ENCODE results near the gene SLAMF6.

SLAMF6 gene

DNA sequence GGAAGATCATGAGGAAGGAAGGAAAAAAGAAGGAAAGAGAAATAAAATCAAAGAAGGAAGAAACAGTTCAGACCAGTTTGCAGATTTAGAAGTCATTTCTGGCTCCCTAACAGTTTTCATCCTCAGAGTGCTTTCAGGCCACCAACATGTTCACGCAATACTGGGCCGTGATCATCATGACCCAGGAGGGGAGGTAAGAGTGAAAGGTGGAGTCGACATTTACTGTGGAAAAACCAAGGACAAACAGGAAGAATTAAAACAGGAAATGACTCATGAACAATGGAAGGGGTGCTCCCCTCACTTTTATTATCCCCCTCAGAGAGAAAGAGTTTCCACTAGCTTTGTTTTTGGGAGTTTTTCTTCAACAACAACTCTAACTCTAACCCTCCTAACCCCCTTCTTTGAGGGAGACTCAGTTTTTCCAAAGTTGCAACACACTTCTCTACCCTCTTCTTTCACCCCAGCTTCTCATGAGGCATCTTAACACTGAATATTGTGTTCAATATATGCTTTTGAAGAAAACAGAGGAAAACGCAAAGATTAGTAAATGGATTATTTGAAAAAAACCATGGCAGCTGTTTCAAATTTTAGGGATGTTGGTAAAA, 62.3 kb downstream of the SLAMF6 start:
- no peak for DNase-seq

DNA sequence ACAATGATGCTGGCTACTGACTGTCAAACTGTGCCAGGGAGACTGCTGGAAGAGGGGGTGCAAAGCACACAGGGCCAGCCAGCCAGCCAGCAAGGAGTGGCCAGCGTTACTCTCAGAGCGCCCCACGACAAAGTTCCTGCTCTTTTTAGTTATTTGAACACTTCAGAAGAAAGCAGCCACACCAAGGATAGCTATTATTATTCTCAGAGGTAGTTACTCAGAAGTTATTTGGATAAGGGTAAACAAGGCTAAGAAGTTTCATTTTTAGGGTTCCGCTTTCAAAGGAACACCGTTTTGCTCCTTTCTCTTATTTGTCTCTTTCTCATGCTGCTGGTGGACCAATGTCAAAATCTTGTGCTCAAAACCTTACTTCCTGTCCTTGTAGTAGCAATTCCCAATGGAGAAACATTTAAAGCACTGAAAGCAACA, 62.8 kb downstream of the SLAMF6 start:
- DNase-seq, result no peak

DNA sequence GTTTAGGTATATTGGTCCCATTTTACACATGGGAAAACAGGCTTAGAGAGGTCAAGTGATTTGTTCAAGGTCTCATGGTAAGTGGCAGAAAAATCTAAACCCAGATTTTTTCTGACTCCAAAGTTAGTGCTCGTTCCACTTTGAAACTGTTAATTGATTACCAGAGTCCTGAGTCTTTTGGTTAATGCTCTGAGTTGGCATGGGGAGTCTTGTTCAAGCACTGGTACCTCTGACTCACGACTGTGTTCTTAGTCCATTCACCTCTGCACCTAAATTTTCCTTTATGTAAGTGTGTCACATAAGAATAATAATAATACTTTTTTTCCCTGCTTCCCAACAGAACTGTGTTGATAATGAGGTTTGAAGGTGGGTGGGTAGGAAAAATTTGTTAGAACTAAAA, 63.4 kb downstream of the SLAMF6 start:
- no peak for DNase-seq

DNA sequence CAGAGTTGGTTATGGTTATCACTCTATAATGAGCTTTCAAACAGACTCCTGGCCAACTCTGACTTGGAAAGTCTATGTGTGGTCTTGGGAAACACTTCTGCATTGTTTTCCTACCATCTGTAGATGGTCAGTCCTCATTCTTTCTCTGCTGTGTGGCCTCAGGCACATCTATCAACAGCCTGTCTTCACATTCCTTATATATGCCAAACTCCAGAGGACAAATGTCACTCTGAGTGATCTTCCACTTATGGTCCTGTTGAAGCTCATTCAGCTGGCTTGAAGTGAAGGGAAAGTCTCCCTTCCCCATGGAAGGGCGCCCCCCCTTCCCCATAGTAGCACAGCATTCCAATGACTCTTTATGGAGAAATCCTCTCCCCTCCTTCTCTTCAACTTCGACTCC, 64.0 kb downstream of the SLAMF6 start:
- DNase-seq, result no peak

DNA sequence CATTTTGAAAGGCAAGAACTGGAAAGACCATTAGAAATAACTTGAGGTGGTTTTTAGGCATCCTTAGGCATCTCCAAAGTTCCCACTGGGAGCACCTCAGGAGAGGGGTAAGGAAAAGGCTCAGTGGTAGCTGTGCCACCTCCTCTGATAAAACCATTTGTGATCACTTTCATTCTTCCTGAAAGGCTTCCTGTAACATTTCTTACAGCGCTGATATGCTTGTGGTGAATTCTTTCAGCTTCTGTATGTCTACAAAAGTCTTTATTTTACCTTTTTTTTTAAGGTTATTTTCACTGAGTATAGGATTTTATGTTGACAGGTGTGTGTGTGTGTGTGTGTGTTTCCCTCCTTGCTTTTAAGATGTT, 67.9 kb downstream of the SLAMF6 start:
- DNase-seq, result no peak

- DNase-seq, result no peak
Measured at GRCh38 chr1:160454371-160455152, 68.5 kb downstream of the SLAMF6 start.

DNA sequence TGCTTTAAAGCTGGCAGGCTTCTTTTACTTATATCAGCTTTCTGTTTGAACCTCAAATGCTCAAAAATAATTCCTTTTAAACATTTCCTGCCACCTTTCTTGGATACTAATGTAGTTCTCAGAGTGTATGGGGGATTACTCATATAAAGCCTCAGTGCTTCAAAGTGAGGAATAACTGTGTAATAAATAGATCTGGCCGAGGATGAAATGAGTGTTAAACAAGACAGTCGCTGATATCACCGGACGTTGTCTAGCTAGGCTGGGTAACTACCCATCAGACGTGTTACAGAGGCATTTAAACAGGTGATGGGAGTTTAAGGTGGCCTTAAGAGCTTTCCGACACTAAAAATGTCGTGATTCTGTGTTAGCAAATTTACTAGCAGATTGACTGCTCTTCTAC, 69.6 kb downstream of the SLAMF6 start:
- no peak for DNase-seq

- DNase-seq, result no peak
Measured at GRCh38 chr1:160451859-160452232, 71.2 kb downstream of the SLAMF6 start.

DNA sequence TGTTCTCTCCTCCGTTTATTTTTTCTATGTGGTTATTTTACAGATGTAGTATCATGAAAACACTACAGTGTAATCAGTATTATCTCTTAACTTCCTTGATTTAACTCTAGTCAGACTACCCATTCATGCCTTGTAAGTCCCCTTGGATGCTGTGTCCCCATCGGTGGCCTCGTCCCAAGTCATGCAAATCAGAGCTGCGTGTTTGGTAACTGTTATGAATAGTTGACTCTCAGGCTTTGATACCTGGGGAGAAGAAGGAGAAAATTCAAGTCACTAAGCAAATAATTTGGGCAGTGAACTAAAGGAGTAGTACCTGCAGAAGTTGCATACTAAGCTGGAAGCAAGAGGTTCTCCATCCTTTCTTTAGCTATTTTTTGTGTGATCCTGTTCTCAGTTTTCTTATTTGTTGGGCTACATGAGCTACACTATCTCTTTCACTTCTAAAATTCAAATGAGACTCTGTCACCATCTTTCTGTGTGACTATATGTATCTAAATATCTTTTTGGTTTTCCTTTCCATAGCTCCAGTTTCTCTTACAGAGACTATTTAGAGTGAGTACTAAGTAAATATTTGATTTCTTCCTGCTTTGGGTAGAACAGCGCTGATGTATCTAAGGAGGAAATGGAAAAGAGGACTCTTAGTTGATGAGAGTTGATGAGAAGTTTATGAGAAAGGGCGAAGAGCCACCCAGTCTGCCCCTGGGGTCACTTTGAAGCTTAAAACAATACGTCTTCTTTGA, 71.8 kb downstream of the SLAMF6 start:
- DNase-seq, result no peak

GRCh38 chr1:160449494-160449893, 73.6 kb downstream of the SLAMF6 start:
- no peak for DNase-seq

DNA sequence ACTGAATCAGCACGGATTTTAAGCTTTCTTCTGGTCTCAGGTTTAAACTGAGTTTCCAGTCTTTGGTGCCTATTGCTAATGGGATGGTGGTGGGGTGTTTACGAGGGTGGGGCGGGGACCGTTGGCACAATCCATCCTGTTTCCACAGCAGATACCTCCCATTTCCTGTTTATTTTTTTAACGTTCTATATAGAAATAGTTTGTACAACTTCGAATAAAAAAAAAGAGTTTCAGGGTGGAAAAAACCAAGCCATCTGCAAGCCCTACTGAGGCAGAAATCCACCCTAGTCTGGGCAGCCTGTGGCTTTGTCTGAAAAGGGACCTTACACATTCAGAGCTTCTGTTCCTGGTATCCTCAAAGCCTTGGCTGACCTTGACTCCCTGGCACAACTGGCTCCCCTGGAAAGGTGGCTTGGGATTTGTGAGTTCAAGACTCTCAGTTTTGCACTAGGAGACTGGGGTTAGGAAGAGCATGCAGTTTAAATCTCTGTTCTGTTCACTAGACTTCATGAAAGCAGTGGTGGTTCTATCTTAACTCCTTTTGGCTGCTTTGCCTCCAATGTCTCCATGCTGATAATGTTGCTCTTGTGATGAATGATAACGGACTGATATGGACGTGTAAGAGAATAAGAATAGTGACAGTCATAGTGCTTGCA, 76.0 kb downstream of the SLAMF6 start:
- no peak for DNase-seq

DNA sequence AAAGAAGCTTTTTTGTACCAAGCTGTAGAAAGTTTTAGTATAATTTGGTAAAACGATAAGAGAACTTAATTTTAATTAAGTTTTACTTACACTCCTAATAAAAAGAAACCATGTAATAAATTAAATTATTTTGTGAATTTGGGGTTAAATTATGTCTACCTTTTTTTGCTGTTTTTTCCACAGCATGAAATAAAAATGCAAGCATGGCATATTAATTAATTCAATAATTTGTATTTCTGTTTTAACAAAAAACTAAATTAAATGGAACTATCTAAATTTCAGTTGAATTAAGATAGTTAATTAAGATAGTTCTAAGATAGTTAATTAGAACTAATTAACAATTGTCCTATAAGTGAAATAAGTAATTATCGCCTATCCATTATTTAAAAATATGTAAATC, 83.3 kb downstream of the SLAMF6 start:
- no peak for DNase-seq

- DNase-seq, result no peak
Measured at GRCh38 chr1:160438935-160439334, 84.1 kb downstream of the SLAMF6 start.

GRCh38 chr1:160438317-160438918, 84.6 kb downstream of the SLAMF6 start:
- no peak for DNase-seq

DNA sequence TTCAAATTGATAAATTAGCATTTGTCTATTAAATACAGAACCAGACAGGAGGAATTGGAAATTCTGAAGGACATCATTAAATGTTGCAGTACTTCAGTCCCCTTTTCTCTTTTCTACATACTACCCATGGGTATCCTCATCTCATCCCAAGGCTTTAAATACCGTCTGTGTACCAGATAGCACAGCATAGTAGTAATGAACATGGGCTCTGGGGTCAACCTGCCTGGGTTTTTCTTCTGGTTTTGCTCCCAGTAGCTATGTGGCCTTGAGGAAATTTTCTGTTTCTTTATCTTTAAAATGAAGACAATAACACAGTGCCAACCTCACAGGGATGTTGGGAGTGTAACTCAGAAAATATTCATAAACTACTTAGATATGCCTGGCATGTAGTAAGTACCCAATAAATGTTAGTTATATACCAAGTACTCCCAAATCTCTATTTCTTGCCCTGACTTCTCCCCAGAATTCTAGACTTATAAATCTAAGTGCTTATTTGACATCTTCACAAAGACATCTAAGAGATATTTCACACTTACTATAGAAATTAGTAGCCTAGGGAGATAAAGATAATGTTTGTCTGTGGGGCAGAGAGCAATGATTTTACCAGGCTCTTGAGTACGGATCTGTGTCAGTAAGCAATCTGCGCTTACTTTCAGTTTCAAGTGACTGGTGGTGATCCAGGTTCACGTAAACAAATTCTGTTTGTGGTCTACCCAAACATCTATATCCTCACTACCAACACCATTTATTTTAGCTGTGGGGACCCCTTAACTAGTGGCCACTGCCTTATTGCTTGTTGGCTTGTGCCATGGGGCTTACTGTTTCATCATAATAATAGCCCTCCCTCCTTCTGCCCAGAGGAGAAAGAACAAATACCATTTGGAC, 85.4 kb downstream of the SLAMF6 start:
- DNase-seq, result no peak

DNA sequence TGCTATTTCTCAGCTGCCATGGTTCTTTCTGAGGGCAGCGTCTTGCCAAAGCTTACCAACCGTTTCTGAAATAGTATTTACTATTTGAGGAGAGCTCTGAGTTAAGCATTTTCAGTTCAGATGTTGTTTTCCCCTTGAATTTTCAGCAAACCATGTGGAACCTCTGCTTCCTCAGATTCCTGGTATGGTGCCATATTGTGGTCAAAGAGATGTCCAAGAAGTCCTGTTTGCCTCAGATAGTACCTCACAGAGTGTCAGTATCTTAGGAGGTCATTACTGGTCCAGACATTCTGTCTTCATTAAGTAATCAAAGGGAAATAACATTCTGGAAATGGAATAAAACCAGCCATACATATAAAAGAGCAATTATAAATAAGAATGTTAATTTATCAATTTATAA, 86.1 kb downstream of the SLAMF6 start:
- DNase-seq, result no peak
